ENCODE measurements around the gene ZFYVE1. TPM values are rescaled to one million over a fixed set of nuclear protein-coding genes. Genes with fewer than 3 reads are reported as not detected.
"Not testable (repeated sequence)": the region's sequence is repeated elsewhere in the genome, so short reads cannot be mapped to it uniquely, and the experiment has no call there.

ZFYVE1 gene
- total RNA-seq, result 8.9 and 34.1 TPM in 2 replicates

GRCh38 chr14:73026845-73027542, at the start of gene ZFYVE1:
TSS of gene ZFYVE1 (minus strand) at chr14:73027106. CDS start at chr14:73024508, 2,598 bp downstream.
- DNase-seq (ENCODE audit: low read depth), result peak; percentile 98

- no peak for DNase-seq (ENCODE audit: low read depth)
Measured at GRCh38 chr14:73069585-73069984, 42.7 kb upstream of the ZFYVE1 start.

- peak; percentile 28 for DNase-seq (ENCODE audit: low read depth)
Measured at GRCh38 chr14:73058922-73059673, 32.2 kb upstream of the ZFYVE1 start.

GRCh38 chr14:73058224-73058921, 31.5 kb upstream of the ZFYVE1 start, which contains the start of gene RBM25:
TSS of gene RBM25 (plus strand) at chr14:73058534. CDS start at chr14:73071642, 13,108 bp downstream.
- peak; percentile 99 for DNase-seq (ENCODE audit: low read depth)

- DNase-seq (ENCODE audit: low read depth), result no peak
Measured at GRCh38 chr14:73057944-73058223, 31.0 kb upstream of the ZFYVE1 start.

GRCh38 chr14:73055251-73055650, 28.3 kb upstream of the ZFYVE1 start:
- DNase-seq (ENCODE audit: low read depth), result no peak

- DNase-seq (ENCODE audit: low read depth), result no peak
Measured at GRCh38 chr14:73049428-73049827, 22.5 kb upstream of the ZFYVE1 start.

- no peak for DNase-seq (ENCODE audit: low read depth)
Measured at GRCh38 chr14:73047808-73048207, 20.9 kb upstream of the ZFYVE1 start.

GRCh38 chr14:73036706-73037450, 10.0 kb upstream of the ZFYVE1 start:
- peak; percentile 67 for DNase-seq (ENCODE audit: low read depth)

GRCh38 chr14:73027984-73028383, 1.1 kb upstream of the ZFYVE1 start:
- no peak for DNase-seq (ENCODE audit: low read depth)

GRCh38 chr14:73027546-73027945, 640 bp upstream of the ZFYVE1 start:
- no peak for DNase-seq (ENCODE audit: low read depth)

GRCh38 chr14:73026243-73026844, 562 bp downstream of the ZFYVE1 start:
- DNase-seq (ENCODE audit: low read depth), result no peak

GRCh38 chr14:73025544-73025943, 1.4 kb downstream of the ZFYVE1 start:
- no peak for DNase-seq (ENCODE audit: low read depth)

- no peak for DNase-seq (ENCODE audit: low read depth)
Measured at GRCh38 chr14:73022051-73022450, 4.9 kb downstream of the ZFYVE1 start.

- peak; percentile 24 for DNase-seq (ENCODE audit: low read depth)
Measured at GRCh38 chr14:73016011-73016410, 10.9 kb downstream of the ZFYVE1 start.

- not testable (repeated sequence) for DNase-seq (ENCODE audit: low read depth)
Measured at GRCh38 chr14:73015552-73015951, 11.4 kb downstream of the ZFYVE1 start.

GRCh38 chr14:73014105-73014504, 12.8 kb downstream of the ZFYVE1 start:
- DNase-seq (ENCODE audit: low read depth), result peak; percentile 74

GRCh38 chr14:73011189-73011588, 15.7 kb downstream of the ZFYVE1 start:
- DNase-seq (ENCODE audit: low read depth), result not testable (repeated sequence)

- no peak for DNase-seq (ENCODE audit: low read depth)
Measured at GRCh38 chr14:73008501-73008900, 18.4 kb downstream of the ZFYVE1 start.

GRCh38 chr14:73007835-73008234, 19.1 kb downstream of the ZFYVE1 start:
- peak; percentile 38 for DNase-seq (ENCODE audit: low read depth)

GRCh38 chr14:73004641-73005040, 22.3 kb downstream of the ZFYVE1 start:
- DNase-seq (ENCODE audit: low read depth), result not testable (repeated sequence)

GRCh38 chr14:73003681-73004080, 23.2 kb downstream of the ZFYVE1 start:
- DNase-seq (ENCODE audit: low read depth), result no peak
